GM12878 (cell line): ENCODE results near the gene MYO1D. TPM values are rescaled to one million over a fixed set of nuclear protein-coding genes. Genes with fewer than 3 reads are reported as not detected.
A peak's percentile ranks its signal among the peaks of the same experiment; 100 is the strongest.

Experiments used
- ATAC-seq: fragments of 200-7000 bp; cut with Tn5 transposase; 3 replicates; pipeline ENCODE4 v1.9.1; 2020; ENCODE audit warnings: mild to moderate bottlenecking, moderate library complexity
- BruUV-seq: library from RNA; stranded (reverse); fragments of 400-500 nt; replicated peaks from 2 replicates; lab custom pipeline; 2021; lab: Mats Ljungman, UMichigan
- CTCF ChIA-PET: fragments of 300-600 bp; sonication (Branson Sonifier 250); formaldehyde crosslinking; extraction: SDS; loops from one replicate; lab custom pipeline; 2021; ENCODE audit warnings: inconsistent platforms; lab: Yijun Ruan, JAX
- POLR2A ChIA-PET: fragments of 350-600 bp; formaldehyde crosslinking; extraction: SDS; loops from one replicate; lab custom pipeline; 2021; ENCODE audit warnings: inconsistent platforms; lab: Charles Lee
- RAD21 ChIA-PET: fragments of 300-600 bp; sonication (Branson Sonifier 250); formaldehyde crosslinking; loops from one replicate; lab custom pipeline; 2023; ENCODE audit warnings: antibody characterized with exemption; ENCODE audit not compliant: unreplicated experiment; lab: Charles Lee
- SMC1A ChIA-PET: fragments of 300-600 bp; sonication (Branson Sonifier 250); formaldehyde crosslinking; loops from one replicate; lab custom pipeline; 2023; ENCODE audit not compliant: unreplicated experiment, uncharacterized antibody; lab: Charles Lee
- DNase-seq: peaks from one replicate; pipeline ENCODE4 v3.0.0-alpha.2; 2011; ENCODE audit warnings: low read depth, low spot score
- FAIRE-seq: peaks from 3 replicates; lab custom pipeline; 2011; peaks lifted over from hg19 to GRCh38; lab: Jason Lieb, UNC
- H2AFZ ChIP-seq: 2 replicates; pipeline ENCODE4 v1.6.0; 2011; ENCODE audit warnings: low read depth, low read length, control low read depth; ENCODE audit not compliant: control insufficient read depth
- H3K27ac ChIP-seq: 2 replicates; pipeline ENCODE4 v1.5.1; 2011; ENCODE audit warnings: control low read depth; ENCODE audit not compliant: control insufficient read depth, insufficient read depth
- H3K27me3 ChIP-seq, 2 experiments: replicated peaks in 1 of 2; 2 replicates each; pipeline versions ENCODE4 v1.6.0 to v1.6.1; 2011; ENCODE audit warnings: low read length in 1 of 2; ENCODE audit not compliant: control insufficient read depth in 2 of 2, insufficient read depth in 2 of 2
- H3K36me3 ChIP-seq, 2 experiments: 2 replicates each; pipeline ENCODE4 v1.5.1; 2011; ENCODE audit warnings: low read length in 1 of 2; ENCODE audit not compliant: control insufficient read depth in 2 of 2, insufficient read depth in 2 of 2
- H3K4me1 ChIP-seq: 2 replicates; pipeline ENCODE4 v1.6.1; 2011; ENCODE audit warnings: mild to moderate bottlenecking, low read length, moderate library complexity, mixed read lengths; ENCODE audit not compliant: control insufficient read depth, insufficient read depth
- H3K4me2 ChIP-seq: 2 replicates; pipeline ENCODE4 v1.6.0; 2011; ENCODE audit warnings: control low read depth; ENCODE audit not compliant: control insufficient read depth, insufficient read depth
- H3K4me3 ChIP-seq: fragments of 200-600 bp; sonication (generic); 2 replicates; pipeline ENCODE4 v1.5.1; 2016
- H3K79me2 ChIP-seq: 2 replicates; pipeline ENCODE4 v1.6.0; 2011; ENCODE audit warnings: low read length; ENCODE audit not compliant: control insufficient read depth, insufficient read depth
- H3K9ac ChIP-seq: 2 replicates; pipeline ENCODE4 v1.8.0; 2011; ENCODE audit warnings: low read length, control low read depth, mixed read lengths; ENCODE audit not compliant: control insufficient read depth, insufficient read depth
- H3K9me3 ChIP-seq: replicated peaks from 3 replicates; pipeline ENCODE4 v1.5.1; 2011; ENCODE audit warnings: mild to moderate bottlenecking, low read length; ENCODE audit not compliant: control insufficient read depth, insufficient read depth
- H4K20me1 ChIP-seq: 2 replicates; pipeline ENCODE4 v1.6.0; 2011; ENCODE audit not compliant: control insufficient read depth, insufficient read depth
- IKZF1 ChIP-seq: fragments of 450-650 bp; conservative IDR thresholded peaks from 2 replicates; pipeline ENCODE4 v1.6.1; 2017; ENCODE audit warnings: antibody characterized with exemption, mild to moderate bottlenecking
- MTA3 ChIP-seq: IDR thresholded peaks from 2 replicates; pipeline ENCODE4 v1.6.1; 2012; ENCODE audit warnings: low read length, inconsistent platforms, borderline replicate concordance
- NR2C1 ChIP-seq: fragments of 450-650 bp; IDR thresholded peaks from 2 replicates; pipeline ENCODE4 v1.6.1; 2017; ENCODE audit warnings: antibody characterized with exemption, mild to moderate bottlenecking, moderate library complexity
- RAD21 ChIP-seq: IDR thresholded peaks from 2 replicates; pipeline ENCODE4 v1.6.1; 2011; ENCODE audit warnings: mild to moderate bottlenecking, low read depth, low read length, moderate library complexity; ENCODE audit not compliant: insufficient read depth
- WGBS: methylation state at CpG from one replicate; pipeline ENCODE4 v1.1.6; 2016; ENCODE audit warnings: low lambda C conversion rate; ENCODE audit not compliant: insufficient replicate concordance, insufficient coverage; ENCODE audit errors: missing lambda C conversion rate; 5-methylcytosine and 5-hydroxymethylcytosine counted together
- in situ Hi-C: fragments of 300-500 bp; cut with MboI; formaldehyde crosslinking; loops from 9 replicates; pipeline ENCODE4 v1.14.3; 2018; ENCODE audit warnings: mixed read lengths
- intact Hi-C: fragments of 100-400 bp; cut with micrococcal nuclease; formaldehyde crosslinking; loops from one replicate; pipeline ENCODE4 v1.14.2; 2022; ENCODE audit not compliant: unreplicated experiment
- polyA plus RNA-seq, 11 experiments: library from polyadenylated mRNA; depleted of rRNA in 4 of 11; unstranded in 6 of 11; stranded (reverse) in 5 of 11; fragments of >200 nt; fragmentation: Nextera tagmentation in 4 of 11; fragmentation: Illumina TruSeq in 1 of 11; extraction: Ambion mirVana in 4 of 11; extraction: Trizol in 1 of 11; gene quantifications; 1 replicate in 1 of 11; 2 replicates in 10 of 11; pipeline versions ENCODE4 v1.2.1 to v1.2.3, GENCODE V29; 2011 to 2016; ENCODE audit warnings: inconsistent platforms in 2 of 11, missing spikeins in 2 of 11, low read depth in 1 of 11
- total RNA-seq, 4 experiments: library from RNA; depleted of rRNA in 3 of 4; stranded (reverse); fragments of >200 nt in 3 of 4; fragmentation: Illumina TruSeq in 1 of 4; extraction: Trizol in 1 of 4; gene quantifications; 2 replicates each; pipeline versions ENCODE4 v1.2.1 to v1.2.3, GENCODE V29; 2013 to 2021
- TF ChIP-seq, protein P1 (sequence below), 3 experiments: IDR thresholded peaks in 2 of 3; conservative IDR thresholded peaks in 1 of 3; 2 replicates each; pipeline ENCODE4 v1.5.1; 2011; ENCODE audit warnings: low read depth in 3 of 3, low read length in 3 of 3, mild to moderate bottlenecking in 3 of 3, control low read depth in 2 of 3, moderate library complexity in 2 of 3, inconsistent platforms in 1 of 3, mixed read lengths in 1 of 3; ENCODE audit not compliant: control insufficient read depth in 2 of 3, insufficient read depth in 1 of 3; ENCODE audit errors: extremely low read depth in 1 of 3

Gene MYO1D
- total and polyA plus RNA-seq, 10 of the 15 experiments (the other 5 are each of a cell fraction or from before 2014, with no cell fraction given) = 1.8 to 37.7 (median 25.4) TPM

GRCh38 chr17:32588982-32589381 lies 287.9 kb downstream of the MYO1D start:
- Histone ChIP-seq H3K27ac (no peak overlapping the region), H3K4me1 (no peaks in the 10 kb centered on the region), H4K20me1 (no peaks in the 10 kb centered on the region), H3K36me3 (no peaks in the 10 kb centered on the region), H3K9me3 (no peaks in the 10 kb centered on the region; the same call in 2 of the 3 replicates), H3K4me2 (no peak overlapping the region), H3K79me2 (no peaks in the 10 kb centered on the region), H2AFZ (no peak overlapping the region), H3K9ac (no peak overlapping the region), H3K27me3 (no peaks in the 10 kb centered on the region), H3K4me3 (no peak overlapping the region)
- DNase-seq (no peak), FAIRE-seq (peak; percentile 18), ATAC-seq (peak; percentile 74)
- intact Hi-C loops (no loop called here), in situ Hi-C loops (no loop called here)
- 83% methylated on average over 6 of the region's 6 CpGs for WGBS
- SMC1A ChIA-PET = interaction anchor here (1.1 to 3.7 kb wide), 4 partner anchors 12 to 98 kb away, joined by 3 to 29 read pairs (median 5); no protein-coding TSS in a partner anchor
- no TSS peak for BruUV-seq
- CTCF ChIA-PET = interaction anchor here (0.8 to 3.8 kb wide), 8 partner anchors 11 to 348 kb away, joined by 3 to 21 read pairs (median 4); no protein-coding TSS in a partner anchor
- POLR2A ChIA-PET = no interaction called here
- RAD21 ChIA-PET = interaction anchor here (1.1 kb wide), 1 partner anchor 48 kb away, joined by 3 read pairs; no protein-coding TSS in a partner anchor
- TF ChIP-seq MTA3 = no peak
- TF ChIP-seq, protein P1, sequence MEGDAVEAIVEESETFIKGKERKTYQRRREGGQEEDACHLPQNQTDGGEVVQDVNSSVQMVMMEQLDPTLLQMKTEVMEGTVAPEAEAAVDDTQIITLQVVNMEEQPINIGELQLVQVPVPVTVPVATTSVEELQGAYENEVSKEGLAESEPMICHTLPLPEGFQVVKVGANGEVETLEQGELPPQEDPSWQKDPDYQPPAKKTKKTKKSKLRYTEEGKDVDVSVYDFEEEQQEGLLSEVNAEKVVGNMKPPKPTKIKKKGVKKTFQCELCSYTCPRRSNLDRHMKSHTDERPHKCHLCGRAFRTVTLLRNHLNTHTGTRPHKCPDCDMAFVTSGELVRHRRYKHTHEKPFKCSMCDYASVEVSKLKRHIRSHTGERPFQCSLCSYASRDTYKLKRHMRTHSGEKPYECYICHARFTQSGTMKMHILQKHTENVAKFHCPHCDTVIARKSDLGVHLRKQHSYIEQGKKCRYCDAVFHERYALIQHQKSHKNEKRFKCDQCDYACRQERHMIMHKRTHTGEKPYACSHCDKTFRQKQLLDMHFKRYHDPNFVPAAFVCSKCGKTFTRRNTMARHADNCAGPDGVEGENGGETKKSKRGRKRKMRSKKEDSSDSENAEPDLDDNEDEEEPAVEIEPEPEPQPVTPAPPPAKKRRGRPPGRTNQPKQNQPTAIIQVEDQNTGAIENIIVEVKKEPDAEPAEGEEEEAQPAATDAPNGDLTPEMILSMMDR (IDR thresholded peaks at IDR 0.05 in 2 of 3, conservative IDR thresholded peaks at IDR 0.05 in 1 of 3; ENCODE audit: control insufficient read depth in 2 of 3, extremely low read depth in 1 of 3, insufficient read depth in 1 of 3, low read depth in 3 of 3, low read length in 3 of 3) = peak in 2 of 3 experiments; percentile 31 to 32; a peak in 2 of 6 replicates
- TF ChIP-seq IKZF1 = no peak
- TF ChIP-seq NR2C1 = no peak
- 0 out of 2 replicates have a peak, but pooled peaks have one; percentile 18 for TF ChIP-seq RAD21
